GM12891 (cell line): ENCODE measurements around the gene TAS2R19.

Experiments used
- POLR2A ChIP-seq: IDR thresholded peaks from 2 replicates; pipeline ENCODE4 v1.6.1; 2011; ENCODE audit warnings: low read depth, low read length, control low read depth
- POU2F2 ChIP-seq: IDR thresholded peaks from 2 replicates; pipeline ENCODE4 v1.6.1; 2011; ENCODE audit warnings: low read depth, mild to moderate bottlenecking, control low read depth, low read length, moderate library complexity

DNA sequence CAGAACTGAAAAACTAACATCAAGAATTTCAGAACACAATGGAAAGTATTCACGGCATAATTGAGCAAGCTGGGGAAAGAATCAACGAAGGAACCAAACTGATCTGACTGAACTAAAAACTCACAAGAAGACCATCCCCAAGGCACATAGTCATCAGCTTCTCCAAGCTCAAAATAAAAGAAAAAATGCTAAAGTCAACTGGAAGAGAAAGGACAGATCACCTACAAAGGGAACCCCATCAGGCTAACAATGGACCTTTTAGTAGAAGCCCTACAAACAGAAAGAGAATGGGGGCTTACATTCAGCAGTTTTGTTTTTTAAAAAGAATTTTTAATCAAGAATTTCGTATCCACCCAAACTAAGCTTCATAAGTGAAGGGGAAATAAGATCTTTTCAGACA is 47.5 kb downstream of the TAS2R19 start:
- TF ChIP-seq POU2F2: no peak
- no peak for TF ChIP-seq POLR2A
